Gastrocnemius medialis (tissue), 4 donors: Measurements from ENCODE around the gene EIF2S2. TPM values are rescaled to one million over a fixed set of nuclear protein-coding genes. Genes with fewer than 3 reads are reported as not detected.
A peak's percentile ranks its signal among the peaks of the same experiment; 100 is the strongest.

Experiments used
- ATAC-seq, 2 donors: fragments of 150-250 bp; one replicate each; pipeline ENCODE4 v1.9.1; 2016
- DNase-seq, 2 donors: peaks; one replicate each; pipeline ENCODE4 v3.0.0-alpha.2; 2019
- H3K27ac ChIP-seq, 4 donors: fragments of 200-600 bp; sonication (generic); 1 replicate in 1 of 4; 2 replicates in 3 of 4; pipeline ENCODE4 v1.5.1; 2016 to 2018; ENCODE audit warnings: mild to moderate bottlenecking in 2 of 4, moderate library complexity in 1 of 4
- H3K27me3 ChIP-seq, 3 donors: fragments of 200-600 bp; sonication (generic) in 2 of 3; 1 replicate in 1 of 3; 2 replicates in 2 of 3; pipeline versions ENCODE4 v1.5.1 to v1.6.0; 2016 to 2019; ENCODE audit warnings: mild to moderate bottlenecking in 1 of 3, moderate library complexity in 1 of 3
- H3K36me3 ChIP-seq, 2 donors: fragments of 200-600 bp; sonication (generic) in 1 of 2; one replicate each; pipeline ENCODE4 v1.5.1; 2017 to 2018
- H3K4me1 ChIP-seq, 2 donors: fragments of 200-600 bp; sonication (generic) in 1 of 2; one replicate each; pipeline ENCODE4 v1.5.1; 2016 to 2017; ENCODE audit warnings: mild to moderate bottlenecking in 2 of 2
- H3K4me3 ChIP-seq, 4 donors: fragments of 200-600 bp; sonication (generic) in 3 of 4; 1 replicate in 1 of 4; 2 replicates in 3 of 4; pipeline ENCODE4 v1.5.1; 2016 to 2019; ENCODE audit warnings: mild to moderate bottlenecking in 2 of 4
- H3K9me3 ChIP-seq, 3 donors: fragments of 200-600 bp; sonication (generic) in 2 of 3; 1 replicate in 1 of 3; 2 replicates in 2 of 3; pipeline ENCODE4 v1.5.1; 2016 to 2019
- CTCF ChIP-seq, 5 experiments: fragments of 450-650 bp in 3 of 5; fragments of 200-600 bp in 2 of 5; sonication (generic) in 2 of 5; IDR thresholded peaks in 4 of 5; conservative IDR thresholded peaks in 1 of 5; 1 replicate in 4 of 5; 2 replicates in 1 of 5; pipeline ENCODE4 v1.5.1; 2016 to 2019; ENCODE audit warnings: antibody characterized with exemption in 5 of 5, mild to moderate bottlenecking in 3 of 5, moderate library complexity in 3 of 5
- POLR2A ChIP-seq, 2 donors: fragments of 450-650 bp; IDR thresholded peaks; one replicate each; pipeline ENCODE4 v1.6.1; 2017; ENCODE audit warnings: antibody characterized with exemption in 2 of 2, mild to moderate bottlenecking in 2 of 2, moderate library complexity in 2 of 2
- in situ Hi-C, 4 donors: fragments of 200-750 bp; cut with MboI; loops; one replicate each; pipeline versions ENCODE4 v1.15.0 to v1.8.0; 2017; ENCODE audit warnings: low sequenced_read_pairs in 4 of 4
- intact Hi-C: fragments of 100-400 bp; cut with DNase I; formaldehyde crosslinking; loops from one replicate; pipeline ENCODE4 v1.15.1; 2023; ENCODE audit warnings: low total_unique reads
- total RNA-seq, 4 donors: library from RNA; depleted of rRNA; stranded (reverse); fragments of >200 nt; gene quantifications; one replicate each; pipeline versions ENCODE4 v1.1.0 to v1.2.3, GENCODE V29; 2016

Gene EIF2S2
- total RNA-seq, 4 donors from 2014 or later, result 79.0 to 85.2 (median 83.9) TPM

- DNase-seq, result no peak
- in situ Hi-C loops, result loop anchor here in 1 of 4 donors (25.0 kb wide), 1 partner anchor 134 kb away; no protein-coding TSS in a partner anchor
- no peak overlapping the region for H3K4me3 ChIP-seq
- intact Hi-C loops, result no loop called here
- no peaks in the 10 kb centered on the region for H3K9me3 ChIP-seq
- H3K27me3 ChIP-seq, result no peaks in the 10 kb centered on the region
- no peak overlapping the region for H3K27ac ChIP-seq
- no peak for TF ChIP-seq POLR2A (IDR thresholded peaks at IDR 0.05)
- no peak for TF ChIP-seq CTCF (IDR thresholded peaks at IDR 0.05 in 4 of 5, conservative IDR thresholded peaks at IDR 0.05 in 1 of 5)
- H3K4me1 ChIP-seq, result peaks cover 16 to 29% of the 10 kb centered on the region in 2 donors
- H3K36me3 ChIP-seq, result peaks cover 0 to 12% of the 10 kb centered on the region in 2 donors
- ATAC-seq, result no peak
These were observed 41.2 kb downstream of the EIF2S2 start for GRCh38 chr20:34070859-34071258.

GRCh38 chr20:34070079-34070439 is 42.0 kb downstream of the EIF2S2 start:
- intact Hi-C loops (no loop called here), in situ Hi-C loops (loop anchor here in 1 of 4 donors (25.0 kb wide), 1 partner anchor 133 kb away; no protein-coding TSS in a partner anchor)
- Histone ChIP-seq H3K4me1 (peaks cover 16 to 37% of the 10 kb centered on the region in 2 donors), H3K9me3 (no peaks in the 10 kb centered on the region), H3K27ac (peak overlapping the region in 1 of 4 donors; percentile 59), H3K27me3 (no peaks in the 10 kb centered on the region), H3K36me3 (peaks cover 0 to 7% of the 10 kb centered on the region in 2 donors), H3K4me3 (no peak overlapping the region)
- ATAC-seq (no peak), DNase-seq (no peak)
- TF ChIP-seq CTCF (IDR thresholded peaks at IDR 0.05 in 4 of 5, conservative IDR thresholded peaks at IDR 0.05 in 1 of 5) (peak in 1 of 5 experiments; percentile 7), POLR2A (IDR thresholded peaks at IDR 0.05) (no peak)

- DNase-seq, result peak; percentile 66 to 72
- TF ChIP-seq CTCF (IDR thresholded peaks at IDR 0.05 in 4 of 5, conservative IDR thresholded peaks at IDR 0.05 in 1 of 5), result peak; percentile 83 to 89 (median 87)
- no peak for TF ChIP-seq POLR2A (IDR thresholded peaks at IDR 0.05)
- peak; percentile 94 for ATAC-seq
- H3K27me3 ChIP-seq, result no peaks in the 10 kb centered on the region
- in situ Hi-C loops (loop anchor here (10.0 to 25.0 kb wide), 3 partner anchors 125 to 135 kb away; no protein-coding TSS in a partner anchor), intact Hi-C loops (loop anchor here (1.0 to 5.0 kb wide), 6 partner anchors 59 to 277 kb away; partner anchors contain the start of gene RALY)
- H3K36me3 ChIP-seq, result peaks cover 0 to 7% of the 10 kb centered on the region in 2 donors
- peaks cover 16 to 41% of the 10 kb centered on the region in 2 donors for H3K4me1 ChIP-seq
- no peak overlapping the region for H3K4me3 ChIP-seq
- peak overlapping the region; percentile 55 to 72 (median 64) for H3K27ac ChIP-seq
- no peaks in the 10 kb centered on the region for H3K9me3 ChIP-seq
These were observed 42.5 kb downstream of the EIF2S2 start for GRCh38 chr20:34069341-34070078.

- Histone ChIP-seq H3K27ac (no peak overlapping the region), H3K36me3 (peaks cover 0 to 7% of the 10 kb centered on the region in 2 donors), H3K27me3 (no peaks in the 10 kb centered on the region), H3K9me3 (no peaks in the 10 kb centered on the region), H3K4me1 (peaks cover 16 to 37% of the 10 kb centered on the region in 2 donors), H3K4me3 (no peak overlapping the region)
- DNase-seq, result no peak
- intact Hi-C loops, result loop anchor here (2.0 to 5.0 kb wide), 3 partner anchors 61 to 276 kb away; no protein-coding TSS in a partner anchor
- no peak for ATAC-seq
- no peak for TF ChIP-seq CTCF (IDR thresholded peaks at IDR 0.05 in 4 of 5, conservative IDR thresholded peaks at IDR 0.05 in 1 of 5)
- no peak for TF ChIP-seq POLR2A (IDR thresholded peaks at IDR 0.05)
- in situ Hi-C loops, result loop anchor here (10.0 to 25.0 kb wide), 3 partner anchors 123 to 133 kb away; no protein-coding TSS in a partner anchor
These were observed 44.0 kb downstream of the EIF2S2 start for GRCh38 chr20:34068001-34068400.
